Nephron progenitor cell (in vitro differentiated cells): ENCODE measurements around the gene PDE4DIP.
"Not testable (repeated sequence)": the region's sequence is repeated elsewhere in the genome, so short reads cannot be mapped to it uniquely, and the experiment has no call there.

Experiments used
- DNase-seq: peaks from one replicate; pipeline ENCODE4 v3.0.0; 2021
- H3K27ac Mint-ChIP-seq: 2 replicates; pipeline ENCODE4 v1.8.0; 2021; ENCODE audit warnings: mild to moderate bottlenecking, moderate library complexity, mixed read lengths
- H3K27me3 Mint-ChIP-seq: 2 replicates; pipeline ENCODE4 v1.8.0; 2021; ENCODE audit warnings: mild to moderate bottlenecking, low read depth, mixed read lengths; ENCODE audit not compliant: poor library complexity
- H3K36me3 Mint-ChIP-seq: 2 replicates; pipeline ENCODE4 v1.8.0; 2021; ENCODE audit warnings: low read depth, mixed read lengths
- H3K4me1 Mint-ChIP-seq: 2 replicates; pipeline ENCODE4 v1.8.0; 2021; ENCODE audit warnings: mixed read lengths
- H3K4me3 Mint-ChIP-seq: 2 replicates; pipeline ENCODE4 v1.8.0; 2021; ENCODE audit warnings: mild to moderate bottlenecking, moderate library complexity, mixed read lengths
- H3K9me3 Mint-ChIP-seq: 2 replicates; pipeline ENCODE4 v1.8.0; 2021; ENCODE audit warnings: mild to moderate bottlenecking, moderate library complexity, mixed read lengths

PDE4DIP gene

DNA sequence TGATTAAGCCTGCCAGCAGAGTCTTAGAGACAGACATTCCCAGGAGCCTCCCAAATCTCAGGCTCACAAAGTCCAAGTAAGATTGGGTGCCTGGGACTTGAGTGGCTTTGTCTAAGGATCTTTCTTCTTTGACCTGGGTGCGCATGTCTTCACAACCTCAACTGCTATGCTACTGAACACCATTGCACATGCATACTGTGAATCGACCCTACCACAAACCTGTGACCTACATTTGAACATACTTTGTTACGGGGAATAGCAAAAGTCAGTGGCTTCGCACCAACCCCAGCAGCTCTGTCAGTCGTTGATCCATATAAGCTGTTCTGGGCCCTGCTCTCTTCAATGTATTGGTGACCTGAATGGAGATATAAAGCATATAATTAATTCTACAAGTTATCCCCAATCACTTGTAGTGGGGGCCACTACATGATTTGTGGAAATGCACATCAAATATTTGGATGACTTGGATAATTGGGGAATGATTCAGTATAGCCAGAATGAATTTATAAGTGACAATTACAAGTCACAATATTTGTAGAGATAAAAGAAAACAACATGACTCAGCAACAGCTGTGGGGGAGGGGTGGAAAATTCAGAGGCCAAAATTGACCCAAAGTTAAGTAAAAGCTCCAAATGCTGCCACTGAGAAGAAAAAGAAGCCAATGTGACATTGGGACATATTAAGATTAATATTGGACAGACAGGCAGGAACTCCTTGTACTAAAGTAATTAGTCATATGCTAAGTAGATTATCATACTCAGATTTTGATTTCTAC lies 152.4 kb downstream of the PDE4DIP start:
- not testable (repeated sequence) for H3K9me3 Mint-ChIP-seq, H3K27me3 Mint-ChIP-seq, H3K36me3 Mint-ChIP-seq, H3K4me1 Mint-ChIP-seq, H3K27ac Mint-ChIP-seq, H3K4me3 Mint-ChIP-seq, DNase-seq

DNA sequence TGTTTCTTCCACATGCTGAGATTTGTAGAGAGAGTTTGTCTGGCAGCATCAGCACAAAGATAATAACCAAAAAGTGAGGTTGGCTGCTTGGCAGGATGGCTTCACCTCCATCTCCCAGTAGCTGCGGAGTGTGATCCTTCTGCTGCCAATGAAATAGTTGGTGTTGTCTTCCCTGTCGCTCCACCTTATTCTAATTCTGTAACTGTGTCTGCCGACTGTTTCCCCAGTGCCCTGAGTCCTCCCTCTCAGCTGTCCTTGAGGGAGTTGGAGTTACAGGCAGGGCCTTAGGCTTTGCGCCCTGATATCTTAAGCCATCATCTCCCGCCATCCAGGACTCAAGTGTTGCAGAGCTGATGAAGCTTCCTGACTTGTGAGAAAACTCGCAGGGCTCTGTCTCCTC lies 153.2 kb downstream of the PDE4DIP start:
- H3K4me1 Mint-ChIP-seq, H3K4me3 Mint-ChIP-seq, H3K27me3 Mint-ChIP-seq, DNase-seq, H3K36me3 Mint-ChIP-seq, H3K9me3 Mint-ChIP-seq: not testable (repeated sequence)
- peak overlapping the region; percentile 48 for H3K27ac Mint-ChIP-seq

DNA sequence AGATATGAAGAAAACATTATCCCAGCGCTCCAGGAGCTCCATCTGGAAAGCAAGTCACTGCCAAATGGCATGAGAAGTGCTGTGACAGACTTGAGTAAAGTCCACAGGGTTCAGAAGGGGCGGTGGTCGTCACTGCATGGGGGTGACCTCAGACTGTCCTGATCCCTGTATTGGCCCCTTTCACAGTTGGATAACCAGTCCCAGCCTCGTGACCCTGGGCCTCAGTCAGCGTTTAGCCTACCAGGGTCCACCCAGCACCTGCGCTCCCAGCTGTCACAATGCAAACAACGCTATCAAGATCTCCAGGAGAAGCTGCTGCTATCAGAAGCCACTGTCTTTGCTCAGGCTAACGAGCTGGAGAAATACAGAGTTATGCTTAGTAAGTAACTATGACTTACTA lies 158.4 kb downstream of the PDE4DIP start:
- not testable (repeated sequence) for H3K27ac Mint-ChIP-seq, H3K27me3 Mint-ChIP-seq, H3K36me3 Mint-ChIP-seq, H3K9me3 Mint-ChIP-seq, DNase-seq, H3K4me3 Mint-ChIP-seq, H3K4me1 Mint-ChIP-seq

DNA sequence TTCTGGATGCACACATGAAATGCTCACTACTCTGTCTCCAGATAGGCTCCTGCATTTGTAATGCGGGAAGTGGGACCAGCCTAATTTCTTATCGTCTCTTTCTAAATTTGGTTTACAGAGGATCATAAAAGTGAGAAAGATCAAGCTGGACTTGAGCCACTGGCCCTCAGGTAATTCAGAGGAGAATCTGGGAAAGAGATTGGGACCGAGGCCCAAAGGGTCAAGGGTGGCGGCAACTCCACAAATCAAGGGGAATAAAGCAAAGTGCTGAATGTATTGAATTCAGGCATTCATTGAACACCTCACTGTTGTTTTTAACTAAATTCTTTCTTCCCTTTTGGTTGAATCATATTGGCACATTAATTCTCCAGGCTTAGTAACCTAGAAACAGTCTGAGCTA lies 164.1 kb downstream of the PDE4DIP start:
- not testable (repeated sequence) for H3K27ac Mint-ChIP-seq, H3K4me1 Mint-ChIP-seq, H3K36me3 Mint-ChIP-seq, DNase-seq, H3K4me3 Mint-ChIP-seq, H3K27me3 Mint-ChIP-seq, H3K9me3 Mint-ChIP-seq

DNA sequence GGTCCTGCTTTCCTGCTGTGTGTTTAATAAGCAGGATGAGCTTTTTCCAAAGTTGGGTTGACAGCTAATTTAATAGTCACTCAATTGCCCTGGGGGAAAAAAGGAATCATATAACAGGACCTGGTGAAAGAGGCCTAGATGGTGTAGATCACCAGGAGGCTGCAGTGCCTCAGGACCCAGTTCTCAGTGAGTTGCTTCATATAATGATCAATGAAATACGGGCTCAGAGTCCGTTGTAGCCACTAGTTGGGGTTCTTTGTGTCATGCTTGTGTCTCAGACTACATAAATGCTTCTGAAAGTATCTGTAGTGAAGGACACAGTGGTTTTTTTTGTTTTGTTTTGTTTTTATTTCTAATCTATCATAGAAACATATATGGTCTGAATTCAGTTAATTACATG lies 164.5 kb downstream of the PDE4DIP start:
- H3K27me3 Mint-ChIP-seq, H3K27ac Mint-ChIP-seq, H3K4me1 Mint-ChIP-seq, H3K4me3 Mint-ChIP-seq, H3K9me3 Mint-ChIP-seq, DNase-seq, H3K36me3 Mint-ChIP-seq: not testable (repeated sequence)

DNA sequence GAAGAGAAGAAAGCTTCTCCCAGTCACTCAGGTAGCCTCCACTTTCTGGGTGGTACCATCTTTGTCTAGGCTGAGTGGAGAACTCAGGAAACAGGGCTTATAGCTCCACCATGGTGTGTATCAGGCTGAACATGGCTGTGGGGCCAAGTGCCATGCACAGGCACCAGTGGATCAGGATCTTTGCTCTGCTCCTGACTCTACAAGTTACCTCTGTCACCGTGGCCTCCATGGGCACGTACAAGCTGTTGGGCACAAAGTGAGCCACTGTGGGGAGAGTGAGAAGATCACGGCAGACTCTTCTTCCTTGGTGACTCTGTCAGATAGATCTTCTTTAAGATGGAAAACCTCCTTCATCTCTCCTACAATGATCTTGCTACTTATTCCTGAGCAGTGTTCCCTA lies 165.5 kb downstream of the PDE4DIP start:
- H3K27ac Mint-ChIP-seq, H3K9me3 Mint-ChIP-seq, H3K4me3 Mint-ChIP-seq, H3K36me3 Mint-ChIP-seq, DNase-seq, H3K4me1 Mint-ChIP-seq, H3K27me3 Mint-ChIP-seq: not testable (repeated sequence)

DNA sequence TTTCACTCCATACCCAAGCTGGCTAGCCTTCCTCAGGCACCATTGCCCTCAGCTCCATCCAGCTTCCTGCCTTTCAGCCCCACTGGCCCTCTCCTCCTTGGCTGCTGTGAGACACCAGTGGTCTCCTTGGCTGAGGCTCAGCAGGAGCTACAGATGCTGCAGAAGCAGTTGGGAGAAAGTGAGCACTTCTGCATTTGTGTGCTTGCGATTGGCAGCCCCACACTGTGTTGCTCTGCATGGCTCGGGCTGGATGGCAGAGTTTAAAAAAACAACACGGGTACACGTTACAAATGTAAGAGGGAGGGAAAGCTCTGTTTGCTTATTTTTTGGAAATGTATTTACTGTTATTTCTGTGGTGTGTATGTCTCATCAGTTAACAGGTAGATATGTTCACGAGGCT lies 168.4 kb downstream of the PDE4DIP start:
- not testable (repeated sequence) for H3K27ac Mint-ChIP-seq, H3K27me3 Mint-ChIP-seq, H3K4me1 Mint-ChIP-seq, H3K4me3 Mint-ChIP-seq, H3K36me3 Mint-ChIP-seq, DNase-seq, H3K9me3 Mint-ChIP-seq

DNA sequence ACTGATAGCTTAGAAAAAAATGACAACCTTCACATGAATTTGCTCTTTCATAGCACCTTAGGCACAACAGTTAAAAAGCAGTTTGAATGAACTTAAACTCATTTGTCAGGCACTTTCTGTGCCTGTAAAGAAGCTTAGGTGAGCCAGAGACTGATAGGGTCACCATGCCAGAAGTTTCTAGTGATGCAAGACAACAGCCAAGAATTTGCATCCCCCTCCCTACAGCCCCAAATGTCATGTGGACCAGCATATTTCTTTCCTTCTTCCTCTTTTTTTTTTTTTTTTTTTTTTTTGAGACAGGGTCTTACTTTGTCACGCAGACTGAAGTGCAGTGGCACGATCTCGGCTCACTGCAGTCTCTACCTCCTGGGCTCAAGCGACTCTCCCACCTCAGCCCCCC lies 169.3 kb downstream of the PDE4DIP start:
- H3K36me3 Mint-ChIP-seq, DNase-seq, H3K4me3 Mint-ChIP-seq, H3K4me1 Mint-ChIP-seq, H3K27ac Mint-ChIP-seq, H3K9me3 Mint-ChIP-seq, H3K27me3 Mint-ChIP-seq: not testable (repeated sequence)

DNA sequence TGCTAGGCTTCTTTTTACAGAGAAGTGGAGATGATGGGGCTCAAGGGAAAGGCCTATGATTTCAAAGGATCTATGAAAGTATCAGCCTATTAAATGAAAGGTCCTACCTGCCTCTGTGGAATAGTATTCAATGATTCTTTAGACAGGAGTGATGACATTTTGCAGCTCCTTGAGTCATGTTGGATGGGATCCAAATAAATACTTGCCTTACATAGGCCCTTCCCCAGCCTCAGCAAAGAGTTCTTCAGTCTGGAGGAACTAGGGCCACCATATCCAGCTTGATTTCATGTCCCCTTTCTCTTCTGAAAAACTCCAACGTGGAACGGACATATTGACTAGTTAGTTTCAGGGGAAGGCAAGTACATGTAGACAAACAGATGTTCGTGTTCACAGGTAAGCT lies 171.3 kb downstream of the PDE4DIP start:
- H3K27ac Mint-ChIP-seq, H3K4me3 Mint-ChIP-seq, H3K27me3 Mint-ChIP-seq, DNase-seq, H3K9me3 Mint-ChIP-seq, H3K4me1 Mint-ChIP-seq, H3K36me3 Mint-ChIP-seq: not testable (repeated sequence)

DNA sequence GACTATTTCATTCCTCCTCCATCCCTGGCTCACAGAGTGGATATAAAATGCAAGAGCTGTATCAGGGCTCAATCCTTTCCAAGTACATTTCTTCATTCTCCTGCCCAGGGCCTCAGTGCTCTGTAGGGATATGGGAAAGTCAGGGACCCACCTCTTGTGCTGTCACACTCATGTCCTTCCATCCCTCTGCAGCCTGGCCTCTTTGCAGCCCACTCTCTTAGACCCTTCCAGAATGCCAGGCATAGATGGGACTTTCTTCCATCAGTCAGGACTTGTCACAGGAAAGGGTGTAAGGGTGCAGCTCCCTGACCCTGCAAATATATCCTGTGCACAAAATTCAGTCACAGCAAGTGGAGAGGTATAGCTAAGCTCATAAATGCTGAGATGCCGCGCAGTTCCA lies 172.4 kb downstream of the PDE4DIP start:
- not testable (repeated sequence) for H3K9me3 Mint-ChIP-seq, H3K27me3 Mint-ChIP-seq, H3K4me3 Mint-ChIP-seq, H3K27ac Mint-ChIP-seq, H3K4me1 Mint-ChIP-seq, H3K36me3 Mint-ChIP-seq, DNase-seq

DNA sequence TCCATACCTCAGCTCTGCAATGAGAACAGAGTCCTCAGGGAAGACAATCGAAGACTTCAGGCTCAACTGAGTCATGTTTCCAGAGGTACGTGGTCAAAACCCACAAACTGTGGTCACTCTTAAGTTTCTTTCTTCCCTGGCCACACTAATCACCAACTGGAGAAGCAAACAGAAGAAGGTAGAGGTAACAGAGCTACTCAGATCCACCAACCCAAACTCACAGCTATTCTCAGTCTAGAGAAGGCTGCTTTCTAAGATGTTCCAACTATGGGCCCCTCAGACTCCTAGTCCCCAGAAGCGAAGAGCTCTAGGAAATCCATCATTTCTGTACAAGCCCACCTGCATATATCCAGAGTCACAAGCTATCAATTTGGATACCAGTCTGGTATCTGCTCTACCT lies 174.3 kb downstream of the PDE4DIP start:
- H3K27me3 Mint-ChIP-seq, DNase-seq, H3K36me3 Mint-ChIP-seq, H3K4me3 Mint-ChIP-seq, H3K27ac Mint-ChIP-seq, H3K4me1 Mint-ChIP-seq, H3K9me3 Mint-ChIP-seq: not testable (repeated sequence)

DNA sequence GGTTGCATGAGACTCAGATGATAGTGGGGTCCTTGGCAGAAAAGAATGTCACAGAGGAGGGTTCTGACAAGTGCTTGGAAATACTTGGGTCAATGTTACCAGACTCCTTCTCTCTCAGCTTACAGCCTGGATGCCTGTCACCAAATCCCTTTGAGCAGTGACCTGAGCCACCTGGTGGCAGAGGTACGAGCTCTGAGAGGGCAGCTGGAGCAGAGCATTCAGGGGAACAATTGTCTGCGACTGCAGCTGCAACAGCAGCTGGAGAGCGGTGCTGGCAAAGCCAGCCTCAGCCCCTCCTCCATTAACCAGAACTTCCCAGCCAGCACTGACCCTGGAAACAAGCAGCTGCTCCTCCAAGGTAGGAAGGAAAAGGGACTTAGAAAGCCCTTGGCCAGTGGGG lies 180.1 kb downstream of the PDE4DIP start:
- not testable (repeated sequence) for H3K27me3 Mint-ChIP-seq, H3K4me3 Mint-ChIP-seq, H3K27ac Mint-ChIP-seq, H3K4me1 Mint-ChIP-seq, H3K36me3 Mint-ChIP-seq, H3K9me3 Mint-ChIP-seq, DNase-seq

DNA sequence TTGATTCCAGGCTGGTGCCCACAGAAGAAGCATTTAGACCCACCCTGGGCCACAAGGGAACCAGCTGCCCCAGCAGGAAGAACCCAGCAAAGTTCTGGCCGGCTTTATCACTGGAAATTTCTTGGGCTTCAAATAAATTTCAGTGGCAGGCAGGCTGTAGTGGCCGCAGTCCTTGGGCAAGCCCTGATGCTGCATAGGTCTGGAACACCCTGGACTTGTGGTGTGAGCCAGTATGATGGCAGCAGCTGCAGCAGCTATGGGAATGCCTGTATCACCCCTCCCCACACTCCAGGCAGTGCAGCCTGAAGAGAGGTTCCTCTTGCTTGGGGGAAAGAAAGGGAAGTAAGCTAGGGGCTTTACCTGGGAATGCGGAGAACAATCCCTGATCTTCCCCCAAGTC lies 189.7 kb downstream of the PDE4DIP start:
- not testable (repeated sequence) for H3K27me3 Mint-ChIP-seq, DNase-seq, H3K9me3 Mint-ChIP-seq, H3K36me3 Mint-ChIP-seq, H3K27ac Mint-ChIP-seq, H3K4me3 Mint-ChIP-seq, H3K4me1 Mint-ChIP-seq

DNA sequence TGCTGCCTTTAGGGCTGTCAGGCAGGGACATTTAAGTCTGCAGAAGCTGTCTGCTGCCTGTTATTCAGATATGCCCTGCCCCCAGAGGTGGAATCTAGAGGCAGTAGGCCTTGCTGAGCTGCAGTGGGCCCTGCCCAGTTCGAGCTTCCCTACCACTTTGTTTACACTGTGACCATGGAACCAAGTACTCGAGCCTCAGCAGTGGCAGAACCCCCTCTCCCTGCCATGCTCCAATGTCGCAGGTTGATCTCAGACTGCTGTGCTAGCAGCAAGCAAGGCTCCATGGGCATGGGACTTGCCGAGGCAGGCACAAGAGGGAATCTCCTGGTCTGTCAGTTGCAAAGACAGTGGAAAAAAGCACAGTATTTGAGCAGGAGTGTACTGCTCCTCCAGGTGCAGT lies 198.8 kb downstream of the PDE4DIP start:
- H3K4me1 Mint-ChIP-seq, DNase-seq, H3K36me3 Mint-ChIP-seq, H3K4me3 Mint-ChIP-seq, H3K27ac Mint-ChIP-seq: not testable (repeated sequence)
- peaks cover 11% of the 10 kb centered on the region for H3K27me3 Mint-ChIP-seq
- peaks cover 26% of the 10 kb centered on the region for H3K9me3 Mint-ChIP-seq

DNA sequence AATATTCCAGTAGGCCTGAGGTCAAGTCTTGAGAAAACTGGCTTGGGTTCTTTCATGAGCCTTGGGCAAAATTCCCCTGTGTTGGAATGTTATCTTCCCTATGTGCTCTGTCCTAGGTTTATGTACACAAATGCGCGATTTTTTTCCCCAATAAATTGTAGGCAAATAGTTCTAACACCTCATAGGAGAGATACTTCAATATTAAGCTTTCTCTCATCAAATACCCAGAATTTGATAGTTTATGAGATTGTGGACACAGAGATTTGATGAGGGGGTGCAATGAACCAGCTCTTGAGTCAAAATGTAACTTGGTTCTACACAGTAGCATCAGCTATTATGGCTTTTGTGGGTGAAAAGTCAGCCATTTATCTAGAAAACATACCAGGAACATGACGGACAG lies 220.4 kb downstream of the PDE4DIP start:
- not testable (repeated sequence) for H3K9me3 Mint-ChIP-seq, H3K27me3 Mint-ChIP-seq, H3K4me1 Mint-ChIP-seq, H3K4me3 Mint-ChIP-seq, DNase-seq, H3K27ac Mint-ChIP-seq
- H3K36me3 Mint-ChIP-seq: peaks cover 26% of the 10 kb centered on the region
